ENCODE data around the gene NET1. TPM values are rescaled to one million over a fixed set of nuclear protein-coding genes. Genes with fewer than 3 reads are reported as not detected.

NET1 gene
- total RNA-seq, 1 donor from 2014 or later = 47.5 TPM

GRCh38 chr10:5381187-5381586, 31.2 kb upstream of the NET1 start:
- no peak for TF ChIP-seq CTCF (IDR thresholded peaks at IDR 0.05)
- no peaks in the 10 kb centered on the region for H3K9me3 Mint-ChIP-seq (ENCODE audit: low read depth)
- no peak for DNase-seq (ENCODE audit: low spot score)
- no peaks in the 10 kb centered on the region for H3K4me1 Mint-ChIP-seq (ENCODE audit: low read depth)
- no peak overlapping the region for H3K27ac Mint-ChIP-seq (ENCODE audit: unreplicated experiment)
- no peaks in the 10 kb centered on the region for H3K36me3 Mint-ChIP-seq (ENCODE audit: low read depth)
- peaks cover 12% of the 10 kb centered on the region for H3K27me3 Mint-ChIP-seq (ENCODE audit: low read depth)
- no peak overlapping the region for H3K4me3 Mint-ChIP-seq (ENCODE audit: unreplicated experiment)

GRCh38 chr10:5385224-5385623, 27.1 kb upstream of the NET1 start:
- TF ChIP-seq CTCF (IDR thresholded peaks at IDR 0.05) = no peak
- Mint-ChIP-seq H3K4me3 (ENCODE audit: unreplicated experiment) (no peak overlapping the region), H3K27me3 (ENCODE audit: low read depth) (peaks cover 7% of the 10 kb centered on the region), H3K36me3 (ENCODE audit: low read depth) (peaks cover 7% of the 10 kb centered on the region), H3K9me3 (ENCODE audit: low read depth) (peaks cover 19% of the 10 kb centered on the region), H3K4me1 (ENCODE audit: low read depth) (no peaks in the 10 kb centered on the region), H3K27ac (ENCODE audit: unreplicated experiment) (no peak overlapping the region)
- no peak for DNase-seq (ENCODE audit: low spot score)

- no peak for DNase-seq (ENCODE audit: low spot score)
- Mint-ChIP-seq H3K36me3 (ENCODE audit: low read depth) (peaks cover 10% of the 10 kb centered on the region), H3K9me3 (ENCODE audit: low read depth) (peaks cover 39% of the 10 kb centered on the region)
Measured at GRCh38 chr10:5387169-5387568, 25.2 kb upstream of the NET1 start.

GRCh38 chr10:5390607-5391205, 21.7 kb upstream of the NET1 start:
- Mint-ChIP-seq H3K9me3 (ENCODE audit: low read depth) (peaks cover 47% of the 10 kb centered on the region), H3K36me3 (ENCODE audit: low read depth) (peaks cover 13% of the 10 kb centered on the region), H3K27ac (ENCODE audit: unreplicated experiment) (no peak overlapping the region), H3K4me3 (ENCODE audit: unreplicated experiment) (no peak overlapping the region), H3K27me3 (ENCODE audit: low read depth) (peaks cover 3% of the 10 kb centered on the region), H3K4me1 (ENCODE audit: low read depth) (no peaks in the 10 kb centered on the region)
- no peak for TF ChIP-seq CTCF (IDR thresholded peaks at IDR 0.05)
- no peak for DNase-seq (ENCODE audit: low spot score)

More at GRCh38 chr10:5387169-5387568, 25.2 kb upstream of the NET1 start:
- no peak overlapping the region for H3K27ac Mint-ChIP-seq (ENCODE audit: unreplicated experiment)
- H3K27me3 Mint-ChIP-seq (ENCODE audit: low read depth) = peaks cover 7% of the 10 kb centered on the region
- no peaks in the 10 kb centered on the region for H3K4me1 Mint-ChIP-seq (ENCODE audit: low read depth)
- TF ChIP-seq CTCF (IDR thresholded peaks at IDR 0.05) = no peak
- no peak overlapping the region for H3K4me3 Mint-ChIP-seq (ENCODE audit: unreplicated experiment)

- H3K27me3 Mint-ChIP-seq (ENCODE audit: low read depth) = peaks cover 3% of the 10 kb centered on the region
- no peaks in the 10 kb centered on the region for H3K4me1 Mint-ChIP-seq (ENCODE audit: low read depth)
- peaks cover 13% of the 10 kb centered on the region for H3K36me3 Mint-ChIP-seq (ENCODE audit: low read depth)
- no peak for TF ChIP-seq CTCF (IDR thresholded peaks at IDR 0.05)
- no peak overlapping the region for H3K4me3 Mint-ChIP-seq (ENCODE audit: unreplicated experiment)
- DNase-seq (ENCODE audit: low spot score) = no peak
- peaks cover 47% of the 10 kb centered on the region for H3K9me3 Mint-ChIP-seq (ENCODE audit: low read depth)
- no peak overlapping the region for H3K27ac Mint-ChIP-seq (ENCODE audit: unreplicated experiment)
Measured at GRCh38 chr10:5391790-5392189, 20.6 kb upstream of the NET1 start.
